HG03103 (cell line): ENCODE measurements around the gene CAMSAP1.
"Not testable (repeated sequence)": the region's sequence is repeated elsewhere in the genome, so short reads cannot be mapped to it uniquely, and the experiment has no call there.

Experiments used
- ATAC-seq: cut with Tn5 transposase; IDR thresholded peaks from one replicate; pipeline ENCODE4 v1.9.1; 2021; ENCODE audit warnings: low read depth; ENCODE audit not compliant: unreplicated experiment

The CAMSAP1 gene, protein sequence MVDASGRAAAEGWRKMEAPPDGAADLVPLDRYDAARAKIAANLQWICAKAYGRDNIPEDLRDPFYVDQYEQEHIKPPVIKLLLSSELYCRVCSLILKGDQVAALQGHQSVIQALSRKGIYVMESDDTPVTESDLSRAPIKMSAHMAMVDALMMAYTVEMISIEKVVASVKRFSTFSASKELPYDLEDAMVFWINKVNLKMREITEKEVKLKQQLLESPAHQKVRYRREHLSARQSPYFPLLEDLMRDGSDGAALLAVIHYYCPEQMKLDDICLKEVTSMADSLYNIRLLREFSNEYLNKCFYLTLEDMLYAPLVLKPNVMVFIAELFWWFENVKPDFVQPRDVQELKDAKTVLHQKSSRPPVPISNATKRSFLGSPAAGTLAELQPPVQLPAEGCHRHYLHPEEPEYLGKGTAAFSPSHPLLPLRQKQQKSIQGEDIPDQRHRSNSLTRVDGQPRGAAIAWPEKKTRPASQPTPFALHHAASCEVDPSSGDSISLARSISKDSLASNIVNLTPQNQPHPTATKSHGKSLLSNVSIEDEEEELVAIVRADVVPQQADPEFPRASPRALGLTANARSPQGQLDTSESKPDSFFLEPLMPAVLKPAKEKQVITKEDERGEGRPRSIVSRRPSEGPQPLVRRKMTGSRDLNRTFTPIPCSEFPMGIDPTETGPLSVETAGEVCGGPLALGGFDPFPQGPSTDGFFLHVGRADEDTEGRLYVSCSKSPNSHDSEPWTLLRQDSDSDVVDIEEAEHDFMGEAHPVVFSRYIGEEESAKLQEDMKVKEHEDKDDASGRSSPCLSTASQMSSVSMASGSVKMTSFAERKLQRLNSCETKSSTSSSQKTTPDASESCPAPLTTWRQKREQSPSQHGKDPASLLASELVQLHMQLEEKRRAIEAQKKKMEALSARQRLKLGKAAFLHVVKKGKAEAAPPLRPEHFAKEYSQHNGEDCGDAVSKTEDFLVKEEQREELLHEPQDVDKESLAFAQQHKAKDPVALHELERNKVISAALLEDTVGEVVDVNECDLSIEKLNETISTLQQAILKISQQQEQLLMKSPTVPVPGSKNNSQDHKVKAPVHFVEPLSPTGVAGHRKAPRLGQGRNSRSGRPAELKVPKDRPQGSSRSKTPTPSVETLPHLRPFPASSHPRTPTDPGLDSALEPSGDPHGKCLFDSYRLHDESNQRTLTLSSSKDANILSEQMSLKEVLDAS (N-terminal part only)

DNA sequence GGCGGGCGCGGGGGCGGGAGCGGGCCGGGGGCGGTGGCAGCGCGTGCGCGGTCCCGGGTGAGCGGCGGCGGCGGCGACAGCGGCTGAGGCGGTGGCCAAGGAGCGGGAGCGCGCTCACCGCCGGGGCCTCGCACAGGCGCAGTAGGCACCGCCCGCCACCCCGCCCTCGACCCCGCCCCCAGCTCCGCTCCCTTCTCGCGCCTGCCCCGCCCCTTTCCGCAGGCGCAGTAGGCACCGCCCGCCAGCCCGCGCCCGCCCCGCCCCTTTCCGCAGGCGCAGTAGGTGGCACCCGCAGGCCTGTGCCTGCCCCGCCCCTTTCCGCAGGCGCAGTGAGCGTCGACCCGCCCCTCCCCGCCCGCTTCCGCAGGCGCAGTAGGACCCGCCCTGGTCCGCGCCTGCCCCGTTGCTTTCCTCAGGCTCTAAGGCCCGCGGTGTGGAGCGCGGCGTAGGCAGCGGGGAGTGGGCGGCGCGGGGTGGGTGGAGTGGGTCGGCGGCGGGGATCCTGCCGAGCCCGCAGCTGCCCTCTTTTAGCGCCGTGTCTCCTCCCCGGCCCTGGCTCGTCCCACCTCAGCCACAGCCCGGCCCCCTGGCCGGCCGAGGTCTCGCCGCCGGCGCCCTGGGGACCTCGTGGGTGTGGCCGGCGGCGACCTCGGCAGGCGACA is at the start of gene CAMSAP1:
CAMSAP1 (minus strand) TSS at position 116 of the 662 bp plus-strand sequence. CDS start 387 bp downstream, outside the sequence.
- peak; percentile 65 for ATAC-seq

DNA sequence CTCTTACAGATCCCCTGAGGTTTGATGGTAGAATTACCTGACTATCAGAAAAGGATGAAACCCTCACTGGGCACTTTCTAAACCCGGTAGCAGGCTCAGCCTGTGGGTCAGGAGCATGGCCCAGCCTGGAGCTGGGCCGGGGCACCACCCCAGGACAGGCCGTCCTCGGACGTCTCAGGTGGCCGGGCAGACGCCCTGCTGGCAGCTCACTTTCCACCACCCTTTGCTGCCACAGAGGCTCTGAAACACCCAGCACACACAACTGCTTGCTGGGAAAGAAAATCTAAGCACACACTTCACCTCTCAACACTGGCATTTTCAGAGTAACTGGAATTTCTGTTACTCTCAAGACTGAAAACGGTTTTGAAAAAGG is 49.4 kb upstream of the CAMSAP1 start:
- ATAC-seq: no peak

DNA sequence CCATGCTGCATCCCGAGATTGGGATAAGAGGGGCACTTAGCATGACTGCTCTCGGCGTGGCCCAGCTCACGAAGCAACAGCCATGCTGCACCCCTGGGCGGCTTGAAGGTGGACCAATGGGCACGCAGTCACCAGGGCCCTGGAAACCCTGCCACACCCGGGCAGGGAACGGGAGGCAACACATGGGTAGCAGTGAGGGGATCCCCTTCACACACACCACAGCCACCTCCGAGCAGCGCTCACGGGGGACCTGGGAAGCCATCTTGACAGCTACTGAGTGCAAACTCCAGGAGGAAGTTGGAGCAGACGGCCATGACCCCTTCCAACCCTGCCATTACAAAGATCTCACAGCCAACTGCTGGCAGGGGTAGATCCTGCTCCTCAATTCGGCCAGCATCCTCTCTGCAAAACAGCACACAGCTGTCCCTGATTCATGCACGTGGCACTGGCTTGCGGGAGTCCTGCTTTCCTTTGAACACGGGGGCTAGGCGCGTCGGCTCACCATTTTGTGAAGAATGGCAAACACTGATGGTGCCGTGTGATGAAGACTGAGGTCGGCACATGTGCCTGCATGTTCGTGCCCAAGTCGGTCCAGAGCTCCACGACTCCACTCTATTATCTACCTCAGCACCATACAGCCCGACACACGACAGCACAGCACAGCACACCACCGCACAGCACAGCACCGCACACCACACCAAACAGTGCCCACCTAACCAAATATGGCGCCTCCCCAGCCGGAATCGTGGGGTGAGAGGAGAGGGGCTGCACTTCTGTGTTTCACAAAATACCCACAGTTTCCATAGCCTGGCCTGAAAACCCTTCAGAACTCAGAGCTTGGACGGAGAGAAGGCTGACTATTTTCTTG is 48.8 kb upstream of the CAMSAP1 start:
- no peak for ATAC-seq

DNA sequence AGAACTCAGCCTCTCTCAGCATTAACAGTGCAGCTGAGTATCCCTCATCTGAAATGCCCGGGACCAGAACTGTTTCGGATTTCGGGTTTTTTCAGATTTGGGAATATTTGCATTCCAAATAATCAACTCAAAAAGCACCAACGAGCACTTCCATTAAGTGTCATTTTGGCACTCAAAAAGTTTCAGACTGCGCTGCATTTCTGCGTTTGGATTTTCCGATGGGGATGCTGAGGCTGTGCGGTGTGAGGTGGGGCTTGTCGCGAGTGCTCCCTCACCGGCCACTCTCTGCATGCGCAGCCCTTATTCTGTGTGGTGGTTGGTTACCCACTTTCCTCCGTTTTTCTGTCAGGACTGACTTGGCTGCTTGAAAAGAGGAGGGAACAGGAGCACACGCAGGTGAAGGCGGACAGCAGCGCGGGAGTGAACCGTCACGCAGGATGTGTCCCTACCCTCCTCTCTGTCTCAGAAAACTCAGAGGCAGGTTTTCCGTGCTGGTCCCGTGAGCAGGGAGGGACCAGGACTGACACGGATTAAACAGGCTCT is 45.4 kb upstream of the CAMSAP1 start:
- no peak for ATAC-seq

DNA sequence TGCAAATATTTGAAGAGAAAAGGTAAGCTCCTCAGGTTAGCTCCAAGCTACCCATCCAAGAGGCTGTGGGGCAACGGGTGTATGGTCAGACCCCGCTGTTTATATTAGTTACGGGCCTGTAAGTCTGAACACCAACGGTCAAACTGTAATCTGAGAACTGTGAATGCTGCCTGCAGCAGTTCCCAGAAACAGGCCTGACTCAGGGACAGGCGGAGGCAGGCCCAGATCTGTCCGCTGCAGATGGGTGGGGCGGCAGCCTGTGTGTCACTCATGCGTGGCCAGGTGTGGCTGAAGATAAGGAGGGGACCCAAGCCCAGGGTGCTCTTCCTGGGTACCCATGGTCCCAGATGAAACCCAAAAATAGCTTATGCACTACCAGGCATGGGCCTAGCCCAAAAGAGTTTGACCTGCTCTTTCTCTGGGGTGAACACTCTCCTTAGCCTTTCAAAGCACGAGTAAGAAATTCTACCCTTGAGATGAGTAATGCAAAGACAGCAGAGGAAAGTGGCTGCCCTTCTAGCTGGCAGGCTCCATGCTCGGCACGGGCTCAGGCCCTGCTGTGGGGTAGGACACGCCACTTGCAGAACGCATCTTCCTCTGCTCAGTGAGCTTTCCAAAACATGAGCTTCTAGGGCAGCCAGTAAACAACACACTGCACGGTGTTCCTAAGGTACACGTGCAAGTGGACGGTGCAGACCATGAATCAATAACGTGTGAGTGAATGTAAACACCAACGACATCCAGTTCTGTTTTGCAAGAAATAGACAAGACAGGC is 44.7 kb upstream of the CAMSAP1 start:
- ATAC-seq: no peak

DNA sequence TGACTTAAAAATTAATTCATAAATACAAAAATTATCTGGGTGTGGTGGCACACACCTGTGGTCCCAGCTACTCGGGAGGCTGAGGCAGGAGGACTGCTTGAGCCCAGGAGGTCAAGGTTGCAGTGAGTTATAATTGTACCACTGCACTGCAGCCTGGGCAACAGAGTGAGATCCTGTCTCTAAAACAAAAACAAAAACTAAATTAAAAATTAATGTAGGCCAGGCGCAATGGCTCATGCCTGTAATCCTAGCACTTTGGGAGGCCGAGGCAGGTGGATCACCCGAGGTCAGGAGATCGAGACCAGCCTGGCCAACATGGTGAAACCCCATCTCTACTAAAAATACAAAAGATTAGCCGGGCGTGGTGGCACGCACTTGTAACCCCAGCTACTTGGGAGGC is 44.0 kb upstream of the CAMSAP1 start:
- not testable (repeated sequence) for ATAC-seq

DNA sequence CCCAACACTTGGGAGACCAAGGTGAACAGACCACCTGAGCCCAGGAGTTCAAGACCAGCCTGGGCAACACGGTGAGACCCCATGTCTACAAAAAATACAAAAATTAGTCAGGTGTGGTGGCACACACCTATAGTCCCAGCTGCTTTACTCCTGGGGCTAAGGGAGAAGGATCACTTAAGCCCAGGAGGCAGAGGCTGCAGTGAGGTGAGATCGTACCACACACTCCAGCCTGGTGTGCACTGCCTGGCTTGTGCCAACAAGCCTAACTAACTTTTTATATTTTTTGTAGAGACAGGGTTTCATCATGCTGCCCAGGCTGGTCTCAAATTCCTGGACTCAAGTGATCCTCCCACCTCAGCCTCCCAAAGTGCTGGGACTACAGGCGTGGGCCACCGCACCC is 43.5 kb upstream of the CAMSAP1 start:
- not testable (repeated sequence) for ATAC-seq

DNA sequence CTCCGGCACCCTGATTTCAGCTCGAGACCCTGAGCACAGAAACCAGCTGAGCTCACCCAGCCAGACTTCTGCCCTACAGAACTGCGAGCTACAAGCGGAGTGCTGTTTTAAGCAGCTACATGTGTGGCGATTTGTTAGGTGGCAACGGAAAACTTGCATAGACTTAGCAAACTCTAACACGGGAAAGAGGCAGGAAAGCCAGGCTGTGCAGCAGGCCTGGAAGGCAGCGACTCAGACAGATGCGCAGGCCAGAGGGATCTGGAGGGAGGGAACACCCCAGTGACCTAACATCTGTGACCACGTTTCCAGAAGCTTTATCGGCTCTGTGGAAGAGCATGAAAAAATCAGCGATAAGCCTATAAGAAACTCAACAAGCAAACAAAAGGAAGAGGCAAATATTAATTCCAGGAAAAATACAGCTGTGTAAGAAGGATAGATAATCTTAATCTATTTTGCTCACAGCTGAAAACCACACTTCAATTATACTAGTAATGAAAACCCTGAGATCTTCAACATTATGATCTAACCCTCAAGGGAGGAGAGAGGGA is 42.9 kb upstream of the CAMSAP1 start:
- ATAC-seq: no peak

DNA sequence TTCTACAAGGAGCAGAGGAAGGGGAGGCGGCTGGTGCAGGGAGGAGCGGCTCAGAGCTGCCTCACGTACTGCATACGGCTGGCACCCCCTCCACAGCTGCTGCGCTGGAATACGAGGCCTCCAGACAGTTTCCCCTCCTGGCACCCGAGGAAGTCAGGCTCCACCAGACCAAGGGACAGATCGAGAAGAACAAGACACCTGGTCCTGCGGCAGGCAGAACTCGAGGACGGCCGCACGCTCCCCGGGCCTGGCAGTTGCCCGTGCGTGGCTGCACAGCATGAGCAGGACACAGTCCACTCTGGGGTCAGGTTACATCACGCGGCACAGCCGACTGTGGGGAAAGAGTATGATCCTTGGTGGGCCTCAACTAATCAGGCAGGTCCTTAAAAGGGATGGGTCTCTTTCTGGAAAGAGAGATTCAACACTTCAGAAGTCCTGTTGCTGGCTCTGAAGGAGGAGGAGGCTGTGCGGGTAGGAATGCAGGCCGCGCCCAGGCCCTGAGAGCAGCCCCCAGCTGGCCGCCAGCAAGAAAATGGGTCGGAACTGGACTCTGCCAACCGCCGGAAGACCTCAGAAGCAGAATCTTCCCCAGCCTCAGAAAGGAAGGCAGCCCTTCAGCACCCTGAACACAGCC is 42.3 kb upstream of the CAMSAP1 start:
- ATAC-seq: no peak

DNA sequence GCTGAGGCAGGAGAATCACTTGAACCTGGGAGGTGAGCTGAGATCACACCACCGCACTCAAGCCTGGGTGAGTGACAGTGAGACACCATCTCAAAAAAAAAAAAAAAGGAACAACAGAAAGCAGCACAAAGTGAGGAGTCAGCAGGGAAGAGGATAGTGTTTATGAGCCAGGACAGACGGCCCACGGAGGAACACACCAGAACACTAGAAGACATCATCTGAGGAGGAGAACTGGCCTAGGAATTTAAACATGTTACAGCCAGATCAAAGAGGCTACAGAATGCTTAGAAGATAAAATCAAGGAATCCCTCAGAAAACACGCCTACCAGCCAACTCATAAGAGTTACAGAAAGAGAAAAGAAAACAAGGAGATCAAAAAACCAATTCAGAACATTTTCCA is 41.6 kb upstream of the CAMSAP1 start:
- no peak for ATAC-seq

DNA sequence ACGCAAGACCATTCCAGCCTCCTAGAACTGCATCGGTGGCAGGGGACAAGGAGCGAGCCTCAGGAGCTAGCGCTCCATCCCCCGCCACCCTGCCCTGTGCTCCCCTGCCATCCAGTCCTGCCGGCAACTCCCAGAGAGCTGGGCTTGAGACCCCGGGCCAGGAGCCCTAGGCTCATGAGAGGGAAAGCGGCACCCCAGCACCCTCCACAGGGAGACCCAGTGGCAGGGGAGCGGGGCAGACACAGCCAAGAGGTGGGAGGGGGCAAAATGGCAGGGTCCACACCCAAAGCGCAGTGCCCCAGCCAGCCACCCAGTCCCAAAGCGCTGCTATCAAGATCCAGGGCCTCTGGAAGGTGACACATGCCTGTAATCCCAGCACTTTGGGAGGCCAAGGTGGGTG is 41.1 kb upstream of the CAMSAP1 start:
- ATAC-seq: no peak

DNA sequence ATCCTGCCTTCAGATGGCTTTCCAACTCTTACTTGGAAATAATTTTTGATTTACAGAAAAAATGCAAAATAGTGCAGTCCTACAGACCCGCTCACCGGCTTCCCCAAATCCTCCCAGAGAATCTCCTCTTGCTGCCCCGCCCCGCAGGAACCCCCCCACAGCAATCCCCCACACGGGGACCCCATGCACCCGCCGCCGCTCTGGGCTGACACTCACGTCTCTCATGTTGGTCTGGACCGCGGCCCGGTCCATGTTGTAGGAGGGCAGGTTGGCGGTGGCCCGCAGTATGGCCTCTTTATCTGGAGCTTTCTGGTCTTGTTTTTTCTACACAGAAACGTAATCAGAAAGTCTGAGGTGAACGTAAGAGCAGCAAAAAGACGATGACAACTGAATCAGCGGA is 40.2 kb upstream of the CAMSAP1 start:
- no peak for ATAC-seq

DNA sequence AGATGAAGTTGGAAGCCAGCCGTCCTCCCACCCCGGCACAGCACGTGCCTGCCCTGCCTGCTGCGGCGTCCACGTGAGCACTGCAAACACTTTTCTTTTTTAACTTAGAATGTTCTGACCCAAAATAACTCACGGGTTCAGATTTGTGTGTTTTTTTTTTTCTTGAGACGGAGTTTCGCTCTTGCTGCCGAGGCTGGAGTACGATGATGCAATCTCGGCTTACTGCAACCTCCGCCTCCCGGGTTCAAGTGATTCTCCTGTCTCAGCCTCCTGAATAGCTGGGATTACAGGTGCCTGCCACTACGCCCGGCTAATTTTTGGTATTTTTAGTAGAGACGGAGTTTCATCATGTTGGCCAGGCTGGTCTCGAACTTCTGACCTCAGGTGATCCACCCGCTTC is 39.8 kb upstream of the CAMSAP1 start:
- ATAC-seq: not testable (repeated sequence)

DNA sequence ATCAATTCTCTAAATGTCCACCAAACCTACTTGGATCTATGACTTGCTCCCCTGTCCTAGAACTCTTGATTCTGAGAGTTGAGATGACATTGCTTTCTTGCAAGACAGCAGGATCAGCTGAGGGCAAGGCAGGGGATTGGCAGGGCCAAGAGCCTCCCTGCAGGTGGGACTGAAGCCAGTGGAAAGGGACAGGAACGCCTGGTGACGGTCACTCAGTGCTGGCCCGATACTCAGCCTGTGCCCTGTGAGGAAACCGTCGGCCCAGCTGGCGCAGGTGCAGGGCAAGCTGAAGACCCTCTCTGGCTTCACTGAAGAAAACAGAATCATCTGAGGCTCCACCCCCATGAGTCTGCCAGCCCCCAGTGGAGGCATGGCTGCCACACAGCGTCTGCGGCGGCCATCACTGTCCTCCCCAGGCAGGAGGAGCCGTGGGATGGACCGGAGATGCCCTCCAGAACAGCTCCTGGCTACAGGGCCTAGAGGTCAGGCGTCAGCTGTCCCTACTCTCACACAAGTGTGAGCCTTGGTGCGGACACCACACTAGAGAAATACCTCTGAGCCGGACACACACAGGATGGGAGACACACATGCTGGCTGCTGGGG is 39.1 kb upstream of the CAMSAP1 start:
- no peak for ATAC-seq

DNA sequence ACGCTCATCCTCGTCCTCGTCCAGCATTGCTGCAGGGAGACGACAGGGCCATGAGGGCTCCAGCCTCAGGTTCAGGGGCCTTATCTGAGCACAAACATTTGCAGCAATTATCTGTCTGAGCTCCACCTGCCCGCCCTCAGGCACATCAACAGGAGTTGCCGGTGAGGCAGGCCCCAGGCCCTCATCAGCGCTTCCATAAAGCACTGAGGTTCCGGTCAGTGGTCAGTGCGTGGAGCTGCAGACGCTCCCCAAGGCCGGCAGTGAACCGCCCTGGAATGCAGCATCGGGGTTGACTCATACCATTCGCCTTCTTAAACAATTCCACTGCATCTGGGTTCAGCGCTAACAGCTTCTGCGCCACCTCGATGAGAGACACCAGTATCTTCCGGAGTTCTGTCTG is 38.6 kb upstream of the CAMSAP1 start:
- ATAC-seq: no peak

DNA sequence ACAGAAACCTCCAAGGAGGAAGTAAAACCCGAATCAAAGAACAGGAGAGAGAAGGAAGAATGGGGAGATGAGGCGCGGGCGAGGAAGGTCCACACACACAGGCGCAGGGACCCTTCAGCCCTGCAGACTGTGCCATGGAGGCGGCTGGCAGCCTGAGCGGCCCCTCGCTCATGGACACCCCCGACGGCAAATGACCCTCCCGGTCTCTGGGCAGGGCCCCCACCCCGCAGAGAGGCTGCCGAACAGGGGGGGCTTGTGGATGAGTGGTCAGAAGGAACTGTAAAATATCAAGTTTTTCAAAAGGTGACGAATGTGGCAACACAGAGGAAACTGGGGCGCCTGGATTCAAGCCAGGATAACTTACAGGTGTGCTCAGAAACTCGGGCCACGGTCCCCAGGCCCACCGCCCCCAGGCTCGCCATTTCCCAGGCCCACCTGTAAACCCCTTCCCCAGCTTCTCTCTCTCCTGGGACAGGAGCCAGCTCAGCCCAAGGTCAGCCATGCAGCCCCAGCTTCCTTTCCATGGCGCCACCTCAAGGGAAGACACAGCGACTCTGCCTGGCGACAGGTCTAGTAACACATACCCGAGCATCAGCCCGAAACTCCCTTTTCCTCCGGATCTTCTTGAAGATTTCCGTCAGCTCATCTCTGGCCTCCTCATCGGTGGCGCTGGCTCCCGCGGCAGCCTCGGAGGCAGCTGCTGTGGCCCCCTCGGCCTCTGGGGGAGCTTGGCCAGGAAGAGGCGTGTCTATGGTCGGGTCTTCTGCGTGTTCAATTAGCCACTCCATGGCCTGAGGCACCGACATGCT is 37.3 kb upstream of the CAMSAP1 start:
- no peak for ATAC-seq

DNA sequence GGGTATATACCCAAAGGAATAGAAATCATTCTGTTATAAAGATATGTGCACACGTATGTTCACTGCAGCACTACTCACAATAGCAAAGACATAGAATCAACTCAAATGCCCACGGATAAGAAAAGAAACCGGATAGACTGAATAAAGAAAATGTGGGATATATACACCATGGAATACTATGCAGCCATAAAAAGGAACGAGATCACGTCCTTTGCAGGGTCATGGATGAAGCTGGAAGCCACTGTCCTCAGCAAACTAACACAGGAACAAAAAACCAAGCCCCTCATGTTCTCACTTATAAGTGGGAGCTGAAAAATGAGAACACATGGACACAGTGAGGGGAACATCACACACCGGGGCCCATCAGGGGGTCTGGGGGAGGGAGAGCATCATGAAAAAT is 36.3 kb upstream of the CAMSAP1 start:
- not testable (repeated sequence) for ATAC-seq
